Measurements from ENCODE around the gene FOXP1. TPM values are rescaled to one million over a fixed set of nuclear protein-coding genes. Genes with fewer than 3 reads are reported as not detected.

The FOXP1 gene
- total and polyA plus RNA-seq, 9 of the 15 experiments (the other 6 are each of a cell fraction or from before 2014, with no cell fraction given), result 7.7 to 34.5 (median 13.7) TPM

DNA sequence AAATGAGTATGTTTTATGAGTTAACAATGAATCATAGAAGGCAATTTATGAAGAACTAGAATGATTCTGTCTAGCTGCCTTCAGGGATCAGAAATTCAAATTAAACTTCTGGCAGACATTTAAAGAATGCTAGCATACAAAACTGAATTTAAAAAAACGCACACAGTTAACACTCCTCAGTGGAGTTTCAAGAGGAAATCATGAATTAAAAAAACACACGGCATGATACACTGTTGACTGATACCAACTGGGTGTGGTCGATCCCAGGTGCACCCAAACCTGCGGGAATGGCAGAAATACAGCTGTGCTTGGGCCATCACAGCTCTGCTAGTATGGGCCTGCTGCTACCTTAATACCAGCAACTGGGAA, 526.0 kb downstream of the FOXP1 start:
- H3K36me3 ChIP-seq (ENCODE audit: control insufficient read depth, insufficient read depth, low read length), result peaks cover 15% of the 10 kb centered on the region; the same call in 2 of the 3 replicates
- peaks cover 53% of the 10 kb centered on the region for H3K79me2 ChIP-seq (ENCODE audit: control insufficient read depth, insufficient read depth, low read length)
- H3K4me1 ChIP-seq (replicated peaks in 1 of 2; ENCODE audit: control insufficient read depth in 2 of 2, insufficient read depth in 2 of 2, low read length in 2 of 2), result peaks cover 0 to 9% of the 10 kb centered on the region in 2 experiments; a peak in 2 of 5 replicates
- 42% methylated on average over 4 of the region's 4 CpGs for WGBS (ENCODE audit: insufficient coverage, low coverage, missing lambda C conversion rate)
- no peaks in the 10 kb centered on the region for H3K9me3 ChIP-seq (replicated peaks; ENCODE audit: control insufficient read depth, insufficient read depth, low read depth, low read length)
- no peaks in the 10 kb centered on the region for H3K27me3 ChIP-seq (ENCODE audit: control insufficient read depth in 2 of 2, insufficient read depth in 2 of 2, low read length in 2 of 2)
- TF ChIP-seq, protein P1, sequence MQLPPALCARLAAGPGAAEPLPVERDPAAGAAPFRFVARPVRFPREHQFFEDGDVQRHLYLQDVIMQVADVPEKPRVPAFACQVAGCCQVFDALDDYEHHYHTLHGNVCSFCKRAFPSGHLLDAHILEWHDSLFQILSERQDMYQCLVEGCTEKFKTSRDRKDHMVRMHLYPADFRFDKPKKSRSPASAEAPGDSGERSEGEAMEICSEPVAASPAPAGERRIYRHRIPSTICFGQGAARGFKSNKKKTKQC (CRISPR knock-in tag; IDR thresholded peaks at IDR 0.05), result no peak
- TF ChIP-seq EWSR1 (IDR thresholded peaks at IDR 0.05; ENCODE audit: borderline replicate concordance, low read depth, partially characterized antibody), result no peak
- no peak for TF ChIP-seq ZNF124 (CRISPR knock-in tag; IDR thresholded peaks at IDR 0.05)
- no peak for TF ChIP-seq MXI1 (IDR thresholded peaks at IDR 0.05; ENCODE audit: low read depth, low read length)
- no peak for TF ChIP-seq DNMT1 (IDR thresholded peaks at IDR 0.05)
- no peak for TF ChIP-seq MTF1 (CRISPR knock-in tag; IDR thresholded peaks at IDR 0.05; ENCODE audit: borderline replicate concordance)
- no peak for TF ChIP-seq ZNF436 (CRISPR knock-in tag; IDR thresholded peaks at IDR 0.05)
- TF ChIP-seq, protein P2, sequence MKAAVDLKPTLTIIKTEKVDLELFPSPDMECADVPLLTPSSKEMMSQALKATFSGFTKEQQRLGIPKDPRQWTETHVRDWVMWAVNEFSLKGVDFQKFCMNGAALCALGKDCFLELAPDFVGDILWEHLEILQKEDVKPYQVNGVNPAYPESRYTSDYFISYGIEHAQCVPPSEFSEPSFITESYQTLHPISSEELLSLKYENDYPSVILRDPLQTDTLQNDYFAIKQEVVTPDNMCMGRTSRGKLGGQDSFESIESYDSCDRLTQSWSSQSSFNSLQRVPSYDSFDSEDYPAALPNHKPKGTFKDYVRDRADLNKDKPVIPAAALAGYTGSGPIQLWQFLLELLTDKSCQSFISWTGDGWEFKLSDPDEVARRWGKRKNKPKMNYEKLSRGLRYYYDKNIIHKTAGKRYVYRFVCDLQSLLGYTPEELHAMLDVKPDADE (conservative IDR thresholded peaks at IDR 0.05; ENCODE audit: control insufficient read depth, low read depth, low read length), result no peak
- H3K9me1 ChIP-seq (ENCODE audit: control insufficient read depth, insufficient read depth, low read length), result no peaks in the 10 kb centered on the region
- no peak overlapping the region for H3K4me2 ChIP-seq (ENCODE audit: insufficient read depth, low read length)
- ChIA-PET POLR2A (no interaction called here), CTCF (ENCODE audit: low intra/inter-chr PET ratio) (no interaction called here)
- ATAC-seq (no peak), FAIRE-seq (no peak), DNase-seq (ENCODE audit: extremely low read depth in 1 of 4, low spot score in 3 of 4) (no peak)
- H3K27ac ChIP-seq (ENCODE audit: extremely low read depth, low read depth, low read length), result no peak overlapping the region
- intact Hi-C loops (cut with micrococcal nuclease), result no loop called here
- no peak overlapping the region for H3K4me3 ChIP-seq
- in situ Hi-C loops (cut with MboI), result no loop called here
- H2AFZ ChIP-seq (ENCODE audit: low read depth, low read length), result no peak overlapping the region
- no peak overlapping the region for H3K9ac ChIP-seq (ENCODE audit: insufficient read depth in 1 of 2, low read depth in 2 of 2, low read length in 2 of 2)
- BruUV-seq (replicated peaks), result no TSS peak
- no peaks in the 10 kb centered on the region for H4K20me1 ChIP-seq (replicated peaks; ENCODE audit: control insufficient read depth, insufficient read depth, low read length)
